Thyroid gland (tissue), 4 donors: ENCODE measurements around the gene PRX.

ENCODE experiments used
- POLR2A ChIP-seq, 2 donors: fragments of 450-650 bp; IDR thresholded peaks; one replicate each; pipeline ENCODE4 v1.6.1; 2017; ENCODE audit warnings: antibody characterized with exemption in 2 of 2, mild to moderate bottlenecking in 2 of 2, moderate library complexity in 1 of 2
- TF ChIP-seq, protein P1 (sequence below), 6 experiments: fragments of 200-600 bp in 3 of 6; fragments of 450-650 bp in 3 of 6; sonication (generic) in 3 of 6; IDR thresholded peaks; one replicate each; pipeline ENCODE4 v1.5.1; 2016 to 2019; ENCODE audit warnings: antibody characterized with exemption in 6 of 6, mild to moderate bottlenecking in 2 of 6, inconsistent platforms in 1 of 6, moderate library complexity in 1 of 6

- no peak for TF ChIP-seq POLR2A (IDR thresholded peaks at IDR 0.05)
- TF ChIP-seq, protein P1, sequence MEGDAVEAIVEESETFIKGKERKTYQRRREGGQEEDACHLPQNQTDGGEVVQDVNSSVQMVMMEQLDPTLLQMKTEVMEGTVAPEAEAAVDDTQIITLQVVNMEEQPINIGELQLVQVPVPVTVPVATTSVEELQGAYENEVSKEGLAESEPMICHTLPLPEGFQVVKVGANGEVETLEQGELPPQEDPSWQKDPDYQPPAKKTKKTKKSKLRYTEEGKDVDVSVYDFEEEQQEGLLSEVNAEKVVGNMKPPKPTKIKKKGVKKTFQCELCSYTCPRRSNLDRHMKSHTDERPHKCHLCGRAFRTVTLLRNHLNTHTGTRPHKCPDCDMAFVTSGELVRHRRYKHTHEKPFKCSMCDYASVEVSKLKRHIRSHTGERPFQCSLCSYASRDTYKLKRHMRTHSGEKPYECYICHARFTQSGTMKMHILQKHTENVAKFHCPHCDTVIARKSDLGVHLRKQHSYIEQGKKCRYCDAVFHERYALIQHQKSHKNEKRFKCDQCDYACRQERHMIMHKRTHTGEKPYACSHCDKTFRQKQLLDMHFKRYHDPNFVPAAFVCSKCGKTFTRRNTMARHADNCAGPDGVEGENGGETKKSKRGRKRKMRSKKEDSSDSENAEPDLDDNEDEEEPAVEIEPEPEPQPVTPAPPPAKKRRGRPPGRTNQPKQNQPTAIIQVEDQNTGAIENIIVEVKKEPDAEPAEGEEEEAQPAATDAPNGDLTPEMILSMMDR (IDR thresholded peaks at IDR 0.05): no peak
These were observed 46.2 kb downstream of the PRX start for GRCh38 chr19:40366697-40367561.
